HG03097 (cell line): Measurements from ENCODE around the gene ZFP28.

Source experiments
- ATAC-seq: cut with Tn5 transposase; IDR thresholded peaks from one replicate; pipeline ENCODE4 v1.9.1; 2021; ENCODE audit not compliant: unreplicated experiment, low FRiP score

Gene ZFP28

DNA sequence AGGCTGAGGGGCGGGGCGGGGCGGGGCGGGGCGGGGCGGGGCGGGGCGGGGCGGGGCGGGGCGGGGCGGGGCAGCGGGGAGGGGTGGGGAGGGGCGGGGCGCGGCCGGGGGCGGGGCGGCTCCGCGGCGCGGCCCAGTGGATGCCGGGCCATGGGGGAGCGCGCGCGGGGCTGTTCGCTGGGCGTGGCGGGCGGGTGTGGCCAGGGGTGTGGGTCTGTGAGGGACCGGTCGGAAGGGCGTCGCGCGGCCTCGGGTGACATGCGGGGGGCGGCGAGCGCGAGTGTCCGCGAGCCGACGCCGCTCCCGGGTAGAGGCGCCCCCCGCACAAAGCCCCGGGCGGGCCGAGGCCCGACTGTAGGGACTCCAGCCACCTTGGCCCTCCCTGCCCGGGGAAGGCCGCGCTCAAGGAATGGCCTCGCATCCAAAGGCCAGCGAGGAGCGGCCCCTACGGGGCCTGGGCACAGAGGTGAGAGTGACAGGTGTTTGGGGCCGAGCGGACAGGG, at the start of gene ZFP28:
Gene ZFP28 (plus strand): TSS at position 188 of the 503 bp plus-strand sequence. CDS start 71 bp downstream, at position 259.
- peak; percentile 43 for ATAC-seq

DNA sequence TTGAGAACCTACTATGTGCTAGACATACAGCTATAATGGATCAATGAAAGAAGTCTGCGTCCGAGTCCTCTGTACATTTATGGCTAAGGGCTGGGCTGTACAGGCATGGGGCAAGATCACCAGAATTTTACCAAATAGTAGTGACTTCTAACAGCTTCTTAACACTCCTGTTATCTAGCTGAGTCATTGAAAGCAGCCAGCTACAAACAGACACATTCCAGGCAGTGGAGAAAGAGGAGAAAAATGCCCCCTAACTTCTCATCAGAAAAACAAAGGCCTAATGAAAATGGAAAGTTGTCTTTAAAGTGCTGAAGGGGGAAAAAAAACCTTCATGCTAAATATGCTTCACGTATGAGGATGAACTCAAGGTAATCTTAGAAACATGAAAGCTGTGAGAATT, 47.3 kb upstream of the ZFP28 start:
- no peak for ATAC-seq

DNA sequence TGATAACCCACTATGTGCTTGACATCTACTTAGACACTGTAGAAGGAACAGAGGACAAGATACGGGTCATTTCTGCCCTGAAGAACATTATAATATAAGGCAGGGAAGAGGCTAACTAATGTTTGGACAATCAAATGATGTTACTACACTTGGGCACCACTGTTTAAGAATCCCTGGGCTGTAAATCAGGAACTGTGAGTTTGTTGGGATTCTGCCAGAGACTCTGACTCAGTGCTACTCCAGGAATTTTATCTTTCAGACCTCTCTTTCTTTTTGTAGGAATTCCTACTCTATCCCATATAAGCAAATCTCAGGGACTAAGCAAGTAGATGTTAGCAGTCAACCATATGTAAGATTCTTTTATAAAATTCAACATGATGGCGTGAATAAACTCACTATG, 34.2 kb upstream of the ZFP28 start:
- ATAC-seq: no peak

DNA sequence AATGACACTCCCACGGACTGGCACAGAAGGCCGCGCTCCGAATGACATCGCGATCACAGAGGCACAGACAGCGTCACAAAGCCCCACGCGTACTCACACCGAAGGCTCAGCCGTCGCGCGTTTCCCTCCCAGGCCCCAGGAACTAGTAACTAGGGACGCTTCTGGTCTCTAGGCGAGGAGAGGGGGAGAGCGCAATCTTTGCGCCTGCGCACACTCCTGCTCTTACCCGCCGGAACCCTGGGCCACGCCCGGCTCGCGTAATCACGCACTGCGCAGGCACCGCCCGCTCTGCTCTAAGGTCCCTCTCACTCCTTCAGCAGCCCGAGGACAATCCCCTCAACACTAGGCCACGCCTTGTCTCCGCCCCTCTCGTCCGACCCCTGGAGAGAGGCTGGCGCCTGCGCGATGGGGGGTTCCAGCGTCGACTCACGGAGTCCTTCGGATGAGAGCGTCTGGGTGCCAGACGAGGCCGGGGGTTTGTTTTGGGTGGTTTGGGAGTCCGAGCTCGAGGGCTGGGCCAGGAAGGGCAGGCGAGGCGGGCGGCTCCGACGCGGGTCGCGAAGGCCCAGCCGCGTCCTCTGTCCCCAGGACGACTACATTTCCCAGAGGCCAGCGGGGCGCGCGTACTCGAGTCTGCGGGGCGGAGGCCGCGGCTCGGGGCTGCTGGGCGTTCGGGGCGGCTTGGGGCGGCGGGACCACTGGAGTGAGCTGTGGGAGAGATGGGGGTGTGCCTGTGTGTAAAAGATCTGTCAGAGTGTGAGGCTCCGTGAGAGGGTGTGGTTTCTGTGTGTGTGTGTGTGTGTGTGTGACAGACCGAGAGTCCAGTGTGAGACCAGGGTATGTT, 31.1 kb upstream of the ZFP28 start, which contains the start of gene ZNF471:
Gene ZNF471 (plus strand): TSS at position 410 of the 844 bp plus-strand sequence. CDS start 3,717 bp downstream, outside the sequence.
- no peak for ATAC-seq

DNA sequence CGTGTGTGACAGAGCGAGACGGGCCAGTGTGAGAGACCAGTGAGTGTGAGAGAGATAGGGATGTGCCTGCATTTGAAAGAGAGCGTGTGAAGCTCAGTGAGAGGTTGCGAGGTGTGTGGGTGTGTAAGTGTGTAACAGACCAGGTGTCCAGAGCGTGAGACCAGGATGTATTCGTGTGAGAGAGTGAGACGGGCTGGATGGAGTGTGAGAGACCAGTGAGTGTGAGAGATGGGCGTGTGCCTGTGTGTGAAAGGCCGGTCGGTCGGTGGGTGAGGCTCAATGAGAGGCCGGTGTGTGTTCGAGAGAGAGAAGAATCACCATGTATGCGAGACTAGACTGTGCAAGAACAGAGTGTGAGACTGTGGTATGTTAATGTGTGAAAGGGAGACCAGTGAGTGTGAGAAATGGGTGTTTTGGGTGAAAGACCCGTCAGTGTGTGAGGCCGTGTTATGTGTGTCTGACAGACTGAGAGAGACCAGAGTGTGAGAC, 30.4 kb upstream of the ZFP28 start:
- ATAC-seq: no peak

DNA sequence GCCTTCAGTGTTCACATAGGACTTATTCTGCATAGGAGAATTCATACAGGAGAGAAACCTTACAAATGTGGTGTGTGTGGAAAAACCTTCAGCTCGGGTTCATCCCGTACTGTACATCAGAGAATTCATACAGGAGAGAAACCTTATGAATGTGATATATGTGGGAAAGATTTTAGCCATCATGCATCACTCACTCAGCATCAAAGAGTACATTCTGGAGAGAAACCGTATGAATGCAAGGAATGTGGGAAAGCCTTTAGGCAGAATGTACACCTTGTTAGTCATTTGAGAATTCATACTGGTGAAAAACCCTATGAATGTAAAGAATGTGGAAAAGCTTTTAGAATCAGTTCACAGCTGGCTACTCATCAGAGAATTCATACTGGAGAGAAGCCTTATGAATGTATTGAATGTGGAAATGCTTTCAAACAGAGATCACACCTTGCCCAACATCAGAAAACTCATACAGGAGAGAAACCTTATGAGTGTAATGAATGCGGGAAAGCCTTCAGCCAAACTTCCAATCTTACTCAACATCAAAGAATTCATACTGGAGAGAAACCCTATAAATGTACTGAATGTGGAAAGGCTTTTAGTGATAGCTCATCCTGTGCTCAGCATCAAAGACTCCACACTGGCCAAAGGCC, 13.4 kb upstream of the ZFP28 start:
- no peak for ATAC-seq

DNA sequence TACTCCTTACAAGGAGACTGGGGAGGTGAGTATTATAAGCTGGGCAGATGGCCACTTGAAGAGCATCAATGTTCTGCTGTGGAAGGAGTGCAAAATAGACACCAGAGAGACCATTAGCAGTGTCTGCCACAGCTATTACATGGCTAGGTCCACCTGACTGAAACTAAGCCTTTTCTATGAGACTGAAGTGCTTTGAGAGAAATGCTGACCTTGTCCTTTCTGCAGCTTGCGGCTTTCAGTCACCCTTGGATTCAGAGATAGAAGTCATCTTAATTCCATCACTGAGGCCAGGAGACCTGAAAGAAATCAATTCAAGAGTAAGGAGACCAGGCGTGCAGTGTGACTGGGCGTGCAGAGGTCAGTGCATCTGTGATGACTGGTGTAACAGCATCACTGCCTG, 1.3 kb upstream of the ZFP28 start:
- no peak for ATAC-seq

DNA sequence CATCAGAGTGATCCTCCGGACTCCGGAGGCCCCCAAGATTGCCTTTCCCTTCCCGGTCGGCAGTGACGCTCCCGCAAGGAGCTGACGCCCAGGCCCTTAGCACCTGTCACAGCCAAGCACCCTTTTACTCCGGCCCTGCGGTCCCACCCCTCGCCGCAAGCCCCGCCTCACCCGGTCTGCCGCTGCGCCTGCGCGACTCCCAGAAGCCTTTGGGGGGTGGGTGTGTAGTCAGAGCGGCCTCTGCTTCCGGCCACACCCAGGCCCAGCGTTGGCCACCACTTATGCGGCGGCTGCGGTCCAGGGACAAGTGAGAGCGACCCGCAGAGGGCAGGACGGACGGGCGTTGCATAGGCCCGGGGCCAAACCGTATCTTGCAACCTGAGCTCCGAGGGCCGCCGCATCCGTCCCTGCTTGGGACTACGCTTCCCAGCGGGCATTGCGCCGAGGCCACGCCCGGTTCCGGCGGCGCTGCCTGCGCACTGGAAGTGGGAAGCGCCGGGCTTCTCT, 441 bp upstream of the ZFP28 start:
- ATAC-seq: peak; percentile 80

DNA sequence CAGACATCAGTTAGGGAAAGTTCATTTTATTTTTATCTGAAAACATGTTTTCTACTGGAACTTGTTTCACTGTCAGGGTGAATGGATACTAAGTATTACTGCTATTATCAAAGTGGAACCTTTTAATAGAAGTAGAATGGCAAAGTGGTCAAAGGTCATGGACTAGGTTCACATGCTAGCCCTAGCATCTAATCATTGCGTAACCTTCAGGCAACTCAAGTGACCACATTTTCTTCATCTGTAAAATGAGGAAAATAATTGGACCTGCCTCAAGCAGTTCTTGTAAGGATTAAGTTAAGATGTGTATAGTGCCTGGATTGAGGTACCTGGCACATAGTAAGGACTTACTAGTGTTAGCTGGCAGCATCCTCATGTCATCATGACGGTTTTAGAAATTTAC, 5.0 kb downstream of the ZFP28 start:
- no peak for ATAC-seq

DNA sequence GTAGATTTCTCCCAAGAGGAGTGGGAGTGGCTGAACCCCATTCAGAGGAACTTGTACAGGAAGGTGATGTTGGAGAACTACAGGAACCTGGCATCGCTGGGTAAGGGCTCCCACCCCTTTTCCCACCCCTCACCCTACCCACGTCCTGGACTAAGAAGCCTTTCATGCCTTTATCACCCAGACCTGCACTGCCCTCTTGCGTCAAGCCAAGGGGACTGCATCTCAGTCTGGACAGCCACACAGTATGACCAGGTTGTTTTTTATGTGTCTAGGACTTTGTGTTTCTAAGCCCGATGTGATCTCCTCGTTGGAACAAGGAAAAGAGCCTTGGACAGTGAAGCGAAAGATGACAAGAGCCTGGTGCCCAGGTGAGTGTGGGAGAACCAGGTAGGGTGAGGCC, 8.8 kb downstream of the ZFP28 start:
- ATAC-seq: no peak

DNA sequence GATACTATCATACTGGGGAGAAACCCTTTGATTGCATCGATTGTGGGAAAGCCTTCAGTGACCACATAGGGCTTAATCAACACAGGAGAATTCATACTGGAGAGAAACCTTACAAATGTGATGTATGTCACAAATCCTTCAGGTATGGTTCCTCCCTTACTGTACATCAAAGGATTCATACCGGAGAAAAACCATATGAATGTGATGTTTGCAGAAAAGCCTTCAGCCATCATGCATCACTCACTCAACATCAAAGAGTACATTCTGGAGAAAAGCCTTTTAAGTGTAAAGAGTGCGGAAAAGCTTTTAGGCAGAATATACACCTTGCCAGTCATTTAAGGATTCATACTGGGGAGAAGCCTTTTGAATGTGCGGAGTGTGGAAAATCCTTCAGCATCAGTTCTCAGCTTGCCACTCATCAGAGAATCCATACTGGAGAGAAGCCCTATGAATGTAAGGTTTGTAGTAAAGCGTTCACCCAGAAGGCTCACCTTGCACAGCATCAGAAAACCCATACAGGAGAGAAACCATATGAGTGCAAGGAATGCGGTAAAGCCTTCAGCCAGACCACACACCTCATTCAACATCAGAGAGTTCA, 15.6 kb downstream of the ZFP28 start:
- no peak for ATAC-seq

DNA sequence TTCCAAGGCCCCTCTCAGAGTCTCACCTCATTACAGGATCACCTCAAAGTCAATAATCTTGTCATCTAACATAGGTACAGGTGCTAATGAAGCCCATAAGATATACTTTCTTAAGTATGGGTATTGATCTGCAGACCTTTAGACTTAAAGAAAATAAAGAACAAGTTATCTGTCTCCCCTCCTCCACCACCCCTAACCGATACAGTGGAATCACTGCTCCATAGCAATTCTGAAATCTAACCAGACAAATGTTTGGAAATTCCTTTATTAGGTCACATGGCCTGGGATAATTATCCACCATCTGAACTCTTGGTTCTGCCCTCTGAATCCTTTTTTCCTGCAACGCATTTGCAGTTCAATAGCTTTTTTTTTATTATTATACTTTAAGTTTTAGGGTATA, 24.0 kb downstream of the ZFP28 start:
- no peak for ATAC-seq

DNA sequence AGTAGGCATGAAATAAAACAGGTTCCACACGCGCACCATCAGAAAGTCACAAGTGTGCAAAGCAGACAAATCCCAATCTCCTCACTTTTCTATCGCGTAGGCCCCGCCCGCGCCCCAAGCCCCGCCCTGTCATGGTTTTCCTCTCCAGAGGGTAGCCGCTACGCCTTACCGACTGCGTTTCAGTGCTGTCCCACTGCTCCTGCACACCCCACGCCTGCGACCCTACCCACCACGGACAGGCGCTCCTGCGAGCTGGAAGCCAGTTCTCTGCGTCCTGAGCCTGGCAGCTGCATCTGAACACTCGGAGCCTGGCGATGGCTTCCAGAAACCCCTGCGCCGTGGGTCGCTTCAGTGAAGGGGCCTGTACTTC, 28.1 kb downstream of the ZFP28 start:
- ATAC-seq: peak; percentile 21

DNA sequence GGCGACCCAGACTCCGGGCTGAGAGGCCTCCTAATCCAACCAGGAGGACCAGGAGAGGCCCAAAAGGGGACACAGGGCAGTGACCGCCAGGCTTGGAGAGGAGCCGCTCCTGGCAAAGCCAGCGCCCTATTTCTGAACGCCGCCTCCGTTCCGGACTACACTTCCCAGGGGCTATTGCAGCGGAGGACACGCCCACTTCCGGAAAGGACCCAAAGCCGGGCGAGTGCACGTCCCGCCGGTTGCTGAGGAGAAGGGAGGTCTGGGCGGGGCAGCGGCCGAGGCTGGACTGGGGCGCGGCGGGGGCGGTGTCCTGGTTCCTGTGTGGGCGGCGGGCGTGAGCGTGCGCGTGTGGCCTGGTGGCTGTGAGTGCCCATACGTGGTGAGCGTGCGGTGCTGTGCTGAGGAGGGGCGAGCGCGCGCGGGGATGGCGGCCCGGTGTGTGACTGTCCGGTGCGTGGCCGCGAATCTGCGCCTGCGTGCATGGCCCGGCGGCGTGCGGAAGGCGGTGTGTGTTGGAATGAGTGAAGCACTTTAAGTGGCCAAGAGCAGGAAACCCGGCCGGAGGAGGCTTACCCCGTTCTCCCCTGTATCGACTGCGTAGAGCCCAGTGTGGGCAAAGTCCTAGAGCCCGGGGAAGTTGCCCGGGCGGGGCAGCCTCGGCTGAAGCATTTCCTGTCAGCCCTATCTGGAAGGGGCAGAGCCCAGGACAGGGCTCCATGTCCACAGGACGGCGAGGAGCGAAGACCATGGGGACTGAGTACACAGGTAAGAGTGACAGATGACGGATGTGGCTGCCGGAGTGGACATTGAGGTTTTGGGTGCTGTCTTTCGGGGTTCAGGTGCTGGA, 28.7 kb downstream of the ZFP28 start, which contains the start of gene ZNF470:
Gene ZNF470 (plus strand): TSS at position 195 of the 847 bp plus-strand sequence. CDS start 2,844 bp downstream, outside the sequence.
- peak; percentile 96 for ATAC-seq

DNA sequence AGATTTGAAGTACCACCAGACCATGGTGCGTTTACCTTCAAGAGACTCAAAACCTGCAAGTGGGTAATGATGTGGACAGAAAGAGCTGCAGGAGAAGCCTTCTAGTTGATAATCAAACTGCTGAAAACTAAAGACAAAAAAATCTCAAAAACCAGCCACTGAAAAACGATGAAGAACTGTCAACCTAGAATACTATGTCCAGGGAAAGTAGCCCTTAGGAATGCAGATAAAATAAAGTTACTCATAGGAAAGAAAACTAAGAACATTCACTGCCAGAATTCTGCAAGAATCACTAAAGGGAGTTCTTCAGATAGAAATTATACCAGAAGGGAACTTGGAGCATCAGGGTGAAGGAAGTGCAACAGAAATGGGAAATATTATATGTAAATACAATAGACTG, 33.8 kb downstream of the ZFP28 start:
- no peak for ATAC-seq

DNA sequence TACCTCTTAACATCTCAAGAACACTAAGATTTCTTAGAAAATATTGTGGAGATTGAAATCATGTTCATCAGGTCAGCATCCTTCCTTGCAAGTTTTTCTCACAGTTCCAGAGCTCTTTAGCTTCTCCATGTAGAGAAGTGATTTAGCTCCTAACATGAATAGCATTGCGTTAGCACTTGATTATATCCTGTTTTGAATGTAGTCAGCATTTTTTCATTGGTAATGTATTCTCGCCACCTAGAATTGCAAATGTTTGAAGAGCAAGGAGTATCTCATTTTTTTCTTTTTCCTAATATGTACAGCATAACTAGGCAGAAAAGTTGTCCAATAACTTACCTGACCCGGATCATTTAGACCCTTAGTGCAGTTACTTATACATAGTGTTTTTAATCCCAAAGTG, 35.2 kb downstream of the ZFP28 start:
- ATAC-seq: no peak

DNA sequence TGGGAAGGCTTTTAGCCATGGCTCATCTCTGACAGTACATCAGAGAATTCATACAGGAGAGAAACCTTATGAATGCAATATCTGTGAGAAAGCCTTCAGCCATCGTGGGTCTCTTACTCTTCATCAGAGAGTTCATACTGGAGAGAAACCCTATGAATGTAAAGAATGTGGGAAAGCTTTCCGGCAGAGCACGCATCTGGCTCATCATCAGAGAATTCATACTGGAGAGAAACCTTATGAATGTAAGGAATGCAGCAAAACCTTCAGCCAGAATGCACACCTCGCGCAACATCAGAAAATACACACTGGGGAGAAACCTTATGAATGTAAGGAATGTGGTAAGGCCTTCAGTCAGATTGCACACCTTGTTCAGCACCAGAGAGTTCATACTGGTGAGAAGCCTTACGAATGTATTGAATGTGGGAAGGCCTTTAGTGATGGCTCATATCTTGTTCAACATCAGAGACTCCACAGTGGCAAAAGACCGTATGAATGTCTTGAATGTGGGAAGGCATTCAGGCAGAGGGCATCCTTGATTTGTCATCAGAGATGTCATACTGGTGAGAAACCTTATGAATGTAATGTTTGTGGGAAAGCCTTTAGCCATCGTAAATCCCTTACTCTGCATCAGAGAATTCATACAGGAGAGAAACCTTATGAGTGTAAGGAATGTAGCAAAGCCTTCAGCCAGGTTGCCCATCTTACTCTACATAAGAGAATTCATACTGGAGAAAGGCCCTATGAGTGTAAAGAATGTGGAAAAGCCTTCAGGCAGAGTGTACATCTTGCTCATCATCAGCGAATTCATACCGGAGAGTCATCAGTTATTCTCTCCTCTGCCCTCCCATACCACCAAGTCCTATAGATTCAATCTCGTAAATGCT, 39.2 kb downstream of the ZFP28 start:
- no peak for ATAC-seq

DNA sequence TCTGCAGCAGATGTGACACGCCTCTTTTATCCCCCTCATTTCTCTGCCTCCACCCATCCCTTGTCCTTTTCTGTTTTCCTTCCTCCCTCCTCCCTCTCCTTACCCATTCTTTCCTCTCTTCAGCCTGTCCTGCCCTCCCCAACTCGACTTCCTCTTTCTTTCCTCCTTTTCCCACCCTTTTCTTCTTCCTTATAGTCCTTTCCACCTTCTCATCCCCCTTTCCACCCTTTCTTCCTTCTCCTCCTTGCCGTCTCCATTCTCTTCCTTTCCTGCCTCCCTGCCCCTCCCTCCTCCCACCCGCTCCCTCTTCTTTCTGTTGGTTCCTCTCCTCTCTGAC, 55.7 kb downstream of the ZFP28 start:
- no peak for ATAC-seq
